ENCODE results near the gene UNC5A.
A peak's percentile ranks its signal among the peaks of the same experiment; 100 is the strongest.

UNC5A gene

GRCh38 chr5:176800024-176800423, 10.3 kb upstream of the UNC5A start:
- no peak for DNase-seq (ENCODE audit: low spot score)

DNA sequence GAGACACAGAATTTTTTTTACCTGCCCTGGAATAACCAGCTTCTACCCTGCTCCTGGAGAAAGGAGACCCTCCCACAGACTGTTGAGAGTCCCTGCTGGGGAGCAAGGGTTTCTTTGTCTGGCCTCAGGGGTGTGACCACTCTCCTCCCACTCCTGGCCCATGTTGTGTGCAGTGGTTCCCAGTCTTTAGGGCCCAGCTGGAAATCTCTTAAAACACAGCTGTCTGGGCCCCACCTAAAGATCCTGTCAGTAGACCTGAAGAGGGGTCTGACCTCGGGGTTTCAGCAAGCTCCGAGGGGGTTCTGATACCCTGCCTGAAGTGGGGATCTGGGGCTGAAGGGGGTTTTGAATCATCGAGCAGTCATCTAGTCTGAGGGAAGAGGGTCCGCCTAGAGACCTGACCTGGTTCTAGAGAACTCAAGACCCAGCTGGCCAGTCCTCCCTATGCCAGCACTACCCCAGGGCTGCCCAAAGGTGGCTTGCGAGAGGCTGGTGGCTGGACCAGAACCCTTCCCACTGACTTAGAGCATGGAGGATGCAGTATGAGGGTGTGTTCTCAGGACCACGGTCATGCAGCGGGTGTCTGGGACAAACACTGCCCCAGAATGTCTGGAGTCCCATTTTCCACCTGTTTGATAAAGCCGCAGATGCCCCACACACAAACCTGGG, 8.1 kb upstream of the UNC5A start:
- DNase-seq (ENCODE audit: low spot score) = no peak

- peak; percentile 88 for DNase-seq (ENCODE audit: low spot score)
Observed at GRCh38 chr5:176803068-176803942, 7.1 kb upstream of the UNC5A start.

DNA sequence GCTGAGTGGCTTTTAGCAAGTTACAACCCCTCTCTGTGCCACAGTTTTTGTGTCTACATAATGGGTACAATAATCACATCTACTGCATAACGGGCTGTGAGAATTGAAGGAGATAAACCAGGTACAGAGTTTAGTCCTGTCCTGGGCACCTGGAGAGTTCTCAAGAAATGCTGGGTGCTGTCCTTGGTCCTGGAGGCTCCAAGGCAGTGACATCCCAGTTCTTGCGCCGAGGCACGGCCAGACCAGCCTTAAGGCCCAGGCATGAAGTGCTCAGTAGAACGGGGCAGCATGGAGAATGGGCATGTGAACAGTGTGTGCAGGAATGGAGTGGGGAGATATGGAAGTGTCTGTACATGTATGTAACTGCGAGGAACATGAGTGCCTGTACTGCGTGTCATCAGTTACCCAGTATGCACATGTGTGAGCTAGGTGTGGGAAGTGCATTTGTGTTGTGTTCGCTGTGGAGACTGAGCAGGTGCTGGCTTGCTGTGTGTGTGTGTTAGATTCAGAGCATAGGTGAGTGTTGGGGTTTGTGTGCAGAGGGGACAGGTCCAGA, 6.3 kb upstream of the UNC5A start:
- no peak for DNase-seq (ENCODE audit: low spot score)

DNA sequence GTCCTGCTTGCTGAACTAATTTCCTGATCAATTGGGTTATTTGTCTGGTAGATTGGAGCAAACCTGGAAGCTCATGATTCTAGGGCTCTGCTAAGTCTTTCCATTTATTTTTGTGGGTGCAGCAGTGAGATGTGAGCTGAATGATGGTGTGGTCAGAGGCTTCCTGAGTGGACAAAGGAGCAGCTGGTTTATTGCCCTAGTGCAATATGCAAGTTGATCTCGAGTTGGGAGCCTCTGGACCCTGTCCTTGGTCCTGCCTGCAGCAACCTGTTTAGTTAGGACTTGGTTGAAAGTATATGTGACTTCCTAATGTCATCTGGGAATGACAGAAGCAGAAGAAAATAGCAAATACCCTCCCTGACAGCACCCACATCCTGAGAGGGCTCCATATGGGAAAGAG, 4.2 kb upstream of the UNC5A start:
- no peak for DNase-seq (ENCODE audit: low spot score)

DNA sequence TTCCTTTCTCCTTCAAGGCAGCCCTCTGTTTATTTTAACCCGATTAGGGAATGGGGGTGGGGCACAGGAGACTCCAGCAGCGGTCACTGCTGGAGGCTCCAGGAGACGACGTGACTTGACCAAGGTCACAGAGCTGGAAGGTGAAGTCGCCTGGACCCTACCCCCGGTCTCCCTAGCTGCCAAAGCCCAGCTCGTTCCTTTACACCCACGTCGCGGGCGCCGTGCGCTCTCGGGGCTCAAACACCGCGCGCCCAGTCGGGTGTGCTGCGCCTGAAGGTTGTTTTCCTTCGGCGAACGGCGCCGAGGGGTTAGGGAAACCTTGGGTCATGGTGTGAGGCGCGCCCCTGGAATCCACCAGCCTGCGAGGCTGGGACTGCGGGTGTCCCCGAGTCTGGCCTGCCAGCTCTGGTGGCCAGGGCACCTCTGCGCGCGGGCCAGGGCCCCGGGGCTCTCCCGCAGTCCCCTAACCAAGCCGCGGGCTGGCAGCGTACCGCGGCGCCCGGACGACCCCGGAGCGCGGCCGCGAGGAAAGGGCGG, 747 bp upstream of the UNC5A start:
- no peak for DNase-seq (ENCODE audit: low spot score)

DNA sequence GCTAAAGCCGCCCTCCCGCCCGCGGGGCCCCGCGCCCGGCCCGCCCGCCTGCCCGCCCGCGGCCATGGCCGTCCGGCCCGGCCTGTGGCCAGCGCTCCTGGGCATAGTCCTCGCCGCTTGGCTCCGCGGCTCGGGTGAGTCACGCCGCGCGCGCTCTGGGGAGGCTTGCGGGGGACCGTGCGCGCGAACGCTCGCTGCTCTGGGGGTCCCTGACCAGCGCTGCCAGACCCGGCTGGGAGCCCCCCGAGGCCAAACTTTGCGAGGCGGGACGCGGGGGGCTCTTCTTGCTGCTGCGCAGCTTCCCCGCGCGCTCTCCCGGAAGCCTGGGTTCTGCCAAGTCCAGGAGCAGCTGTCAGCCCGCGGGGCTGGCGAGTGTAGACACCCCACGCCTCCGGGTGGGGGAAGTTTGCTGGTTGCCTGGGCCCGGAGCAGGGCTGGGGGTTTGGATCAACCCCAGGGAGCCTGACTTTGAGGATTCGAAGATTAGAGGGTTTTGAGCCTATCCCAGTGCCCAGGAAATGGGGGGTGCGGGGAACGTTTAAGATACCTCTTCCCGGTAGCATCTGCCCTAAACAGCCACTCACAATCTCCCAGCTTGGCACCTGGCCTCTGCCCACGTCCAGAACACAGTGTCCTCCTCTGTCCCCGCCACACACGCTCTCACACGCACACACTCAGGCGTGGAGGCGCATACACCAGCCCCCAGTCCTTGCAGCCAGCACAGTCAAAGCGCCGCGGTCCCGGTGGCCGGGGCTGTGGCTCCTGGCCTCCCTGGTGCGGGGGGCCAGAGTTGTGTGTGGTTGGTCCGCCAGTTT, 535 bp downstream of the UNC5A start:
- DNase-seq (ENCODE audit: low spot score) = no peak

GRCh38 chr5:176812269-176813259, 2.2 kb downstream of the UNC5A start:
- DNase-seq (ENCODE audit: low spot score) = peak; percentile 67

DNA sequence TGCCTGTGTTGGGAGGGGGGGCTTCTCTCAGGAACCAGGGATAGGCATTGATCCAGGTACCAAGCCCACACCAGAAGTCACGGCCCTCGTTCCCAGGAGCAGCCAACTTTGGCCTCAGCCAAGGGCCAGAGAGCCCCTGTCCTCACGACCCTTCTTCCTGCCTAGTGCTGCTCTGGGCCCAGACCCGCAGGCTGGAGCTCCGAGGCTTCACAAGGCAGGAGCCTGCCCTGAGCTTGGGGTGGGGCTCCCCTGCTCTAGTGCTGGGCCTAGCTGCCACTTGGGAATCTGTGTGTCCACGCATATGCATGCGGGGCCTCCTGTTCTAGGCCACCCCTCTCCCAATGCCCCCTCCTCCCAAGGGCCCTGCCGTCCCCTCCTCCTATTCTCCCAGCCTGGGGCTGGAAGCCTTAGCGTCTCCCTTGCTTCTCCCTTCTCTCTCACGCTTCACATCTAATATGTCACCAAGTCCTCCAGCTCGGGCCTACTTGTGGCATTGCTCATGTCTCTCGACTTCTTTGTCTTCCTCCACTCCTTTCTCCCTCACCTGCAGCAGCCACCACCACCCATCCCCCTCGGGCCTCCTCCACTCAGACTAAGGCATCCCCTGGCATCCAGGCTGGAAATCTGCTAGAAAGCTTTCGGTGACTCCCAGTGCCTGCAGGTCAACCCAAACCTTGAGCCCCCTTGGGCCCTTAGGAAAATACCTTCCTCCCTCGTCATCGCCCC, 3.4 kb downstream of the UNC5A start:
- no peak for DNase-seq (ENCODE audit: low spot score)

- DNase-seq (ENCODE audit: low spot score) = no peak
Observed at GRCh38 chr5:176814313-176814685, 3.9 kb downstream of the UNC5A start.

DNA sequence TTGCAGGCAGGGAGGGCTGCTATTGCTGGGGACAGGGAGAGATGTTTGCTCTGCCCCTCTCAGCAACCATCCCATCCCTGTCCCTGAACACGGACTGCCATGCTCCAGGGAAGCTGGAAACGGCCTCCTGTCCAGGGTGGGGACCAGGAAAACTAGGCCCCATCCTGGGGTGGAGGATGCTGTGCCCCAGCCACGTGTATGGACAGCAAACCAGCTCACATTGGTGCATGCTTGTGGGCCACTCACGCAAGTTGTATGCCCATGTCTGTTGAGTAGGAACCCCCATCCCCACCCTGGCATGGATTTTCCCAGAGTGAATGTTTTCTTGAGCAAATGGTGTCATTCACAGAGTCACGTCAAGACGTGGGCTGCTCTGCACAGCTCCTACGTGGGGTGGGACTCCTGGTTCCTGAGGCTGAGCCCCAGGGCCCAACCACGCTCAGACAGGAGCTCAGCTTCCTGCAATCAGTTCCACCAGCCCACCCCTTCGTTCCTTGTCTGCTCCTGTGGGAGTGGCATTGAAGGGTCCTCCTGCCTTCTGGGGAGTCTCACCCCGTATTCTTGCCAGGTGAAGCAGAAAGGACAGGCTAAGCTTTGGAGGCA, 4.6 kb downstream of the UNC5A start:
- DNase-seq (ENCODE audit: low spot score) = no peak

DNA sequence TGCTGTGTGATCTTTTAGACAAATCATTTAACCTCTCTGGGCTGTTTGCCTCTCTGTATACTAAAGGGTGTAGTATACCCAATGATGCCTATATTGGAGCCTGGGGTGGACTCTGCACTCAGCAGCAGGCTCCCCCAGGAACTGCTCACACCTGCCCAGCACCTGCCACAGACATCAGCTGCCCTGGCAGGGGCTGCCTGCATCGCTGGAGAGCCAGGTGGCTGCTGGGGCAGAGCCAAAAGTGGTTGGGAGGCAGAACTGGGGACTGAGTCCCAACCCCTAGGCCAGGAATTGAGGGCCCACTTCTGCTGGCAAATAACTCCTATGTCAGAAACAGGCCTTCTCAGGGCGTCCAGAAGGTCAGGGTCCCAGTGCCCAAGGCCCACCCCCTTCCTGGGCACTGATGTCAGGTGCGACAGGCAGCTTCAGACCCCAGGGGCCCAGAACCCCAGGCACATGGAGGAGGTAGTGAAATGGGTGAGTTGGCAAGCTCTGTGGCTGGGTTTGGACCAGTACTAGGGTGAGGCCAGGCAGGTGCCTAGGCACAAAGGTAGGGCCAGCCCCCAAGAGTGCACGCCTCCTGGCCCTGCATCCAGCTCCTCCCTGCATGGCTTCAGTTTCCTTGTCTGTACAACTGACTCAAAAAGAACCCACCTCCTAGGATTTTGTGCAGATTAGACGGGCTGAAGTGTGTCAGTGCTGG, 5.8 kb downstream of the UNC5A start:
- no peak for DNase-seq (ENCODE audit: low spot score)

DNA sequence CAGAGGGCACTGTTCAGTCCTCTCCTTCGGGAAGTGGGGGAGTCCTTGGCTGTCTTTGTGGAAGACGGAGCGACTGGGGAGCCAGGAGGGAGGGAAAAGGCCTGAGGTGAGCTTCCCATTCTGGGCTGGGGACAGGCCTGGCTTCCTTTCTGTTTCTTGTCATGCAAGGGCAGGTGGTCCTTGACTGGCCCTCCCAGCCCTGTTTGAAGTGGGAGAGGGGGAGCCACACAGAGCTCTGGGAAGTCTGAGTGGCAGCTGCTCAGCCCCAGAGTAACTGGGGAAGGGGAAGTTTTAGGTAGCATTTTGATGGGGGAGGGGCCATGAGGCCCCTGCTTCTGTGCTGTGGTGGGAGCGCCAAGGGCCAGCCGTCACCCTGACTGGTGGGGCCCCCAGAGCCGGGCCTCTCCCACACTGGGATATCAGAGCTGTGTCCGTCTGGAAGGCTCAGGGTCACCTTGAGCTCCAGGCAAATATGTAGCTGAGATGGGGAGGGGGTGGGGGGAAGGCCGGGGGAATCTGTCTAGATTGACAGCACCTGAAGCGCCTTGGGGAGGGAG, 6.5 kb downstream of the UNC5A start:
- peak; percentile 78 for DNase-seq (ENCODE audit: low spot score)

- peak; percentile 69 for DNase-seq (ENCODE audit: low spot score)
Observed at GRCh38 chr5:176817369-176817840, 7.0 kb downstream of the UNC5A start.

DNA sequence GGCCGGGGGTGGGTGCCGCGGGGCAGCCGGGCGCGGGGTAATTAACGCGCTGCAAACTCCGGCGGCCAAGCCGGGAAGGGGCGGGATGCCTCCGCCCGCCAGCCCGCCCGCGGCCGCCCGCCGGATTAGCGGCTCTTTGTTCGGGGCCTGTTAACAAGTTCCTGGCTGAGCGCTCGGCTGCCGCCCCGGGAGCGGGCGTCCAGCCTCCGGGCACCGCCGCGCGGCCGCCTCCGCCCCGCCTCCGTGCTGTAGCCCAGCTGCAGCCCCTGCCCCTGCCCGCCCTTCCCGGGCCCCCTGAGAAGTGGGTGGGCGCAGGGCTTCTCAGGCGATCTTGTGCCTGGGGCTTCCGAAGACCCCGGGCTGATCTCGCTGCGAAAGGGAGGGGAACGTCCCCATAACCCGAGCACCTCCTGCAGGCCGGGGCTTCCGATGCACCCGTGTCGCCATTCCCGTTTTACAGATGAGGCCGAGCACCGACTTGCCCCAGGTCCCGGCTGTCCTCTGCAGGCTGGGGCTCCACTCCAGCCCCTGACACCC, 7.5 kb downstream of the UNC5A start:
- peak; percentile 71 for DNase-seq (ENCODE audit: low spot score)

DNA sequence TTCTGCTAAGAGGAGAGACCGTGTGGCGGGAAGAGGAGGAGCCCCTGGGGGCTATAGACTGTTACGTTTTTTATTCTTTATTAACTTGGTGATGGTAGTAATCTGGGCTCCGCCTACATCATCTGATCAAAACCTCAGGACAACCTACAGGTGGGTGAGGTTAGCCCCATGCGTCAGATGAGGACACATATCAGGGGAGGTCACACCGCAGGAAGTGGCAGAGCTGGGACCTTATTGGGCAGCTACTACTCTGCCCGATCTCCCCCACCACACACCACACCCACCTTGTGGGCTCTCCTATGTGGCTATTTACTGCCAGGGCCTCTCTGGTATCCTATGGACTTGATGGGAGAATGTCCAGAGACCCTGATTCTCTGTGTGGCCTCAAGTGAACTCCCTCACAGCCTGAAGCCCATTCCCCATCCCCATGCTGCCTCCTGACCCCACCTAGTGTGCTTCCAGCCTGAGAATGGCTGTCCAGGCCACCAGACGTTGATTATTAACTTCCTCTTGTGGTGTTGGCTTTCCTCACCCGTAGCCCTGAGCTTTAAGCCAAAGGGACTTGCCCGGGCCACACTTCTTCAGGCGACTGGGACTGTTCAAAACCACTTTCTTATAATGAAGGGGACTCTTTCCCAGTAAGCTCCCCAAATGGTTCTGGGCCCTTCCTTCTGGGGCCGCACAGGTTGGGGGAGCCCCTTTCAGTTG, 8.2 kb downstream of the UNC5A start:
- DNase-seq (ENCODE audit: low spot score) = no peak

- no peak for DNase-seq (ENCODE audit: low spot score)
Observed at GRCh38 chr5:176819476-176819875, 9.1 kb downstream of the UNC5A start.

All from SK-N-DZ (cell line).